Stomach (tissue), 9 donors: ENCODE measurements around the gene LPGAT1. TPM values are rescaled to one million over a fixed set of nuclear protein-coding genes. Genes with fewer than 3 reads are reported as not detected.

Source experiments
- DNase-seq, 2 donors: peaks; one replicate each; pipeline versions ENCODE4 v3.0.0 to v3.0.0-alpha.2; 2013 to 2019
- H3K27ac ChIP-seq, 5 donors: fragments of 200-600 bp in 4 of 5; sonication (generic) in 4 of 5; one replicate each; pipeline ENCODE4 v1.5.1; 2013 to 2019; ENCODE audit warnings: mild to moderate bottlenecking in 1 of 5, moderate library complexity in 1 of 5
- H3K27me3 ChIP-seq, 3 donors: fragments of 200-600 bp; sonication (generic); one replicate each; pipeline ENCODE4 v1.5.1; 2017 to 2019; ENCODE audit warnings: mixed run types in 1 of 3
- H3K36me3 ChIP-seq, 4 donors: fragments of 200-600 bp; sonication (generic); 1 replicate in 3 of 4; 2 replicates in 1 of 4; pipeline ENCODE4 v1.5.1; 2016 to 2019
- H3K4me1 ChIP-seq, 4 donors: fragments of 200-600 bp; sonication (generic); one replicate each; pipeline ENCODE4 v1.5.1; 2016 to 2019
- H3K4me3 ChIP-seq, 4 donors: fragments of 200-600 bp; sonication (generic) in 3 of 4; one replicate each; pipeline ENCODE4 v1.5.1; 2016 to 2019; ENCODE audit warnings: mild to moderate bottlenecking in 1 of 4
- H3K9me3 ChIP-seq, 4 donors: fragments of 200-600 bp; sonication (generic); one replicate each; pipeline ENCODE4 v1.5.1; 2016 to 2019
- CTCF ChIP-seq, 7 experiments: fragments of 450-650 bp in 4 of 7; fragments of 200-600 bp in 3 of 7; sonication (generic) in 3 of 7; IDR thresholded peaks; one replicate each; pipeline ENCODE4 v1.5.1; 2016 to 2019; ENCODE audit warnings: antibody characterized with exemption in 7 of 7, control low read depth in 2 of 7, mild to moderate bottlenecking in 1 of 7
- EP300 ChIP-seq: sonication (generic); formaldehyde crosslinking; IDR thresholded peaks from one replicate; pipeline ENCODE4 v1.6.1; 2017; ENCODE audit warnings: antibody characterized with exemption
- POLR2A ChIP-seq, 4 donors: fragments of 450-650 bp; IDR thresholded peaks; one replicate each; pipeline ENCODE4 v1.6.1; 2016; ENCODE audit warnings: antibody characterized with exemption in 4 of 4, control low read depth in 2 of 4, mild to moderate bottlenecking in 1 of 4, moderate library complexity in 1 of 4
- POLR2AphosphoS5 ChIP-seq, 3 donors: sonication (generic); formaldehyde crosslinking; IDR thresholded peaks; one replicate each; pipeline ENCODE4 v1.6.1; 2016; ENCODE audit warnings: antibody characterized with exemption in 3 of 3
- WGBS, 5 donors: extraction: QIAGEN DNeasy Blood & Tissue Kit in 3 of 5; methylation state at CpG; one replicate each; pipeline versions ENCODE4 v1.1.5 to v1.1.7; 2013 to 2018; 5-methylcytosine and 5-hydroxymethylcytosine counted together
- intact Hi-C: fragments of 100-400 bp; cut with DNase I; formaldehyde crosslinking; loops from one replicate; pipeline ENCODE4 v1.15.1; 2023; ENCODE audit warnings: low total_unique reads
- polyA plus RNA-seq, 3 donors: library from polyadenylated mRNA; stranded (reverse); fragments of 200-250 nt; gene quantifications; one replicate each; pipeline ENCODE4 v1.2.3, GENCODE V29; 2013
- total RNA-seq, 5 donors: library from RNA; depleted of rRNA; stranded (reverse); fragments of >200 nt; gene quantifications; one replicate each; pipeline versions ENCODE4 v1.1.0 to v1.2.3, GENCODE V29; 2014 to 2016
- donor health status: healthy with polysubstance abuse.
- donor health status: Bipolar disorder and iron deficiency.
- donor health status: healthy.

LPGAT1 gene
- total and polyA plus RNA-seq, 8 donors = 2.9 to 59.3 (median 5.1) TPM

GRCh38 chr1:211741788-211742187, 88.8 kb downstream of the LPGAT1 start:
- intact Hi-C loops = no loop called here
- Histone ChIP-seq H3K27me3 (no peaks in the 10 kb centered on the region), H3K4me1 (peaks cover 0 to 14% (median 0%) of the 10 kb centered on the region in 4 donors), H3K4me3 (no peak overlapping the region), H3K27ac (no peak overlapping the region), H3K36me3 (peaks cover 0 to 9% (median 1%) of the 10 kb centered on the region in 4 donors), H3K9me3 (no peaks in the 10 kb centered on the region)
- 58 to 73% (median 66%) methylated on average over 3 of the region's 3 CpGs for WGBS, 5 donors
- no peak for DNase-seq
- TF ChIP-seq POLR2AphosphoS5 (IDR thresholded peaks at IDR 0.05) (no peak), EP300 (no peak), CTCF (IDR thresholded peaks at IDR 0.05) (no peak), POLR2A (IDR thresholded peaks at IDR 0.05) (no peak)

- Histone ChIP-seq H3K27me3 (no peaks in the 10 kb centered on the region), H3K4me3 (no peak overlapping the region), H3K4me1 (peaks cover 0 to 14% (median 0%) of the 10 kb centered on the region in 4 donors), H3K27ac (no peak overlapping the region), H3K36me3 (peaks cover 0 to 8% (median 0%) of the 10 kb centered on the region in 4 donors), H3K9me3 (no peaks in the 10 kb centered on the region)
- WGBS, 5 donors = 67 to 75% (median 70%) methylated on average over 9 of the region's 9 CpGs
- TF ChIP-seq POLR2AphosphoS5 (IDR thresholded peaks at IDR 0.05) (no peak), EP300 (no peak), CTCF (IDR thresholded peaks at IDR 0.05) (no peak), POLR2A (IDR thresholded peaks at IDR 0.05) (no peak)
- intact Hi-C loops = no loop called here
- DNase-seq = no peak
Measured at GRCh38 chr1:211741116-211741515, 89.4 kb downstream of the LPGAT1 start.

- Histone ChIP-seq H3K36me3 (peaks cover 0 to 8% (median 0%) of the 10 kb centered on the region in 4 donors), H3K27ac (no peak overlapping the region), H3K27me3 (no peaks in the 10 kb centered on the region), H3K4me1 (peaks cover 0 to 23% (median 5%) of the 10 kb centered on the region in 4 donors), H3K4me3 (no peak overlapping the region), H3K9me3 (no peaks in the 10 kb centered on the region)
- DNase-seq = no peak
- no peak for TF ChIP-seq EP300
- no peak for TF ChIP-seq POLR2A (IDR thresholded peaks at IDR 0.05)
- no peak for TF ChIP-seq CTCF (IDR thresholded peaks at IDR 0.05)
- TF ChIP-seq POLR2AphosphoS5 (IDR thresholded peaks at IDR 0.05) = no peak
- 45 to 58% (median 51%) methylated on average over 5 to 6 of the region's 6 CpGs for WGBS, 5 donors
- intact Hi-C loops = no loop called here
Measured at GRCh38 chr1:211739671-211740411, 90.7 kb downstream of the LPGAT1 start.

GRCh38 chr1:211738691-211739301, 91.8 kb downstream of the LPGAT1 start:
- Histone ChIP-seq H3K27ac (no peak overlapping the region), H3K36me3 (peaks cover 0 to 8% (median 0%) of the 10 kb centered on the region in 4 donors), H3K9me3 (no peaks in the 10 kb centered on the region), H3K4me1 (peaks cover 0 to 32% (median 5%) of the 10 kb centered on the region in 4 donors), H3K27me3 (no peaks in the 10 kb centered on the region), H3K4me3 (no peak overlapping the region)
- TF ChIP-seq EP300 (no peak), CTCF (IDR thresholded peaks at IDR 0.05) (no peak), POLR2AphosphoS5 (IDR thresholded peaks at IDR 0.05) (no peak), POLR2A (IDR thresholded peaks at IDR 0.05) (no peak)
- WGBS, 5 donors = 40 to 95% (median 70%) methylated on average over 2 of the region's 2 CpGs
- intact Hi-C loops = no loop called here
- peak in 1 of 2 donors; percentile 19 for DNase-seq
